Caco-2 (cell line): ENCODE data around the gene DVL1. TPM values are rescaled to one million over a fixed set of nuclear protein-coding genes. Genes with fewer than 3 reads are reported as not detected.
A peak's percentile ranks its signal among the peaks of the same experiment; 100 is the strongest.

Experiments
- BruUV-seq: library from RNA; stranded (reverse); fragments of 400-500 nt; replicated peaks from 2 replicates; lab custom pipeline; 2021; lab: Mats Ljungman, UMichigan
- CTCF ChIA-PET: fragments of 300-600 bp; sonication (Branson Sonifier 250); formaldehyde crosslinking; loops from one replicate; lab custom pipeline; 2022; ENCODE audit warnings: antibody characterized with exemption; lab: Charles Lee
- POLR2A ChIA-PET: fragments of 300-600 bp; sonication (Branson Sonifier 250); formaldehyde crosslinking; loops from one replicate; lab custom pipeline; 2022; ENCODE audit warnings: antibody characterized with exemption; lab: Charles Lee
- DNase-seq, 2 experiments: peaks; one replicate each; pipeline versions ENCODE4 v3.0.0 to v3.0.0-alpha.2; 2020 to 2022
- H3K27me3 ChIP-seq: replicated peaks from 2 replicates; pipeline ENCODE4 v1.6.0; 2011; ENCODE audit warnings: low read length; ENCODE audit not compliant: control insufficient read depth, insufficient read depth
- H3K36me3 ChIP-seq: 2 replicates; pipeline ENCODE4 v1.5.1; 2011; ENCODE audit warnings: low read length; ENCODE audit not compliant: control insufficient read depth, insufficient read depth
- H3K4me1 ChIP-seq: fragments of 250-450 bp; sonication (Bioruptor Pico); 2 replicates; pipeline ENCODE4 v1.5.1; 2020; ENCODE audit warnings: mild to moderate bottlenecking
- H3K4me3 ChIP-seq: 2 replicates; pipeline ENCODE4 v1.5.1; 2011; ENCODE audit warnings: low read depth, mild to moderate bottlenecking, control low read depth, low read length
- H3K9me3 ChIP-seq: fragments of 250-450 bp; sonication (Bioruptor Pico); 2 replicates; pipeline ENCODE4 v1.5.1; 2020; ENCODE audit warnings: mild to moderate bottlenecking, moderate library complexity
- H3K27ac Mint-ChIP-seq: one replicate; pipeline ENCODE4 v1.8.0; 2022; ENCODE audit warnings: mixed read lengths; ENCODE audit not compliant: unreplicated experiment
- H3K27me3 Mint-ChIP-seq: one replicate; pipeline ENCODE4 v1.8.0; 2022; ENCODE audit warnings: mixed read lengths; ENCODE audit not compliant: insufficient read depth, unreplicated experiment
- H3K36me3 Mint-ChIP-seq: one replicate; pipeline ENCODE4 v1.8.0; 2022; ENCODE audit warnings: mild to moderate bottlenecking, mixed read lengths; ENCODE audit not compliant: insufficient read depth, unreplicated experiment
- H3K4me1 Mint-ChIP-seq: one replicate; pipeline ENCODE4 v1.8.0; 2022; ENCODE audit warnings: low read depth, mixed read lengths; ENCODE audit not compliant: unreplicated experiment
- H3K4me3 Mint-ChIP-seq: one replicate; pipeline ENCODE4 v1.8.0; 2022; ENCODE audit warnings: mild to moderate bottlenecking, moderate library complexity, mixed read lengths; ENCODE audit not compliant: unreplicated experiment
- H3K9me3 Mint-ChIP-seq: one replicate; pipeline ENCODE4 v1.8.0; 2022; ENCODE audit warnings: mixed read lengths; ENCODE audit not compliant: unreplicated experiment
- CTCF ChIP-seq, 2 experiments: fragments of 200-600 bp in 1 of 2; IDR thresholded peaks; 1 replicate in 1 of 2; 2 replicates in 1 of 2; pipeline versions ENCODE4 v1.5.1 to v1.8.0; 2011 to 2022; ENCODE audit warnings: antibody characterized with exemption in 1 of 2, control low read depth in 1 of 2, inconsistent platforms in 1 of 2, low read depth in 1 of 2, low read length in 1 of 2, mild to moderate bottlenecking in 1 of 2, moderate library complexity in 1 of 2; ENCODE audit not compliant: insufficient read depth in 1 of 2, severe bottlenecking in 1 of 2, unreplicated experiment in 1 of 2
- intact Hi-C: fragments of 100-400 bp; cut with micrococcal nuclease; formaldehyde crosslinking; loops from one replicate; pipeline ENCODE4 v1.10.0; 2022; ENCODE audit not compliant: unreplicated experiment
- total RNA-seq: library from RNA; stranded (reverse); gene quantifications from 2 replicates; pipeline ENCODE4 v1.2.3, GENCODE V29; 2022

The DVL1 gene
- total RNA-seq, 1 experiment from 2014 or later, result 40.6 TPM

GRCh38 chr1:1312450-1313314 is 36.5 kb downstream of the DVL1 start:
- Histone ChIP-seq H3K36me3 (no peaks in the 10 kb centered on the region; the same call in 1 of the 2 replicates), H3K27me3 (no peaks in the 10 kb centered on the region), H3K4me3 (no peak overlapping the region), H3K9me3 (no peaks in the 10 kb centered on the region), H3K4me1 (peaks cover 10% of the 10 kb centered on the region)
- H3K36me3 Mint-ChIP-seq, result peaks cover 69% of the 10 kb centered on the region
- POLR2A ChIA-PET, result no interaction called here
- CTCF ChIA-PET, result no interaction called here
- no peak for DNase-seq
- no peak overlapping the region for H3K4me3 Mint-ChIP-seq
- no peaks in the 10 kb centered on the region for H3K9me3 Mint-ChIP-seq
- H3K27ac Mint-ChIP-seq, result no peak overlapping the region
- intact Hi-C loops, result no loop called here
- H3K4me1 Mint-ChIP-seq, result peaks cover 6% of the 10 kb centered on the region
- no TSS peak for BruUV-seq
- no peaks in the 10 kb centered on the region for H3K27me3 Mint-ChIP-seq
- no peak for TF ChIP-seq CTCF (IDR thresholded peaks at IDR 0.05; ENCODE audit: insufficient read depth in 1 of 2, low read depth in 1 of 2, low read length in 1 of 2, severe bottlenecking in 1 of 2, unreplicated experiment in 1 of 2)

- H3K9me3 Mint-ChIP-seq, result no peaks in the 10 kb centered on the region
- Histone ChIP-seq H3K4me1 (peaks cover 14% of the 10 kb centered on the region), H3K36me3 (no peaks in the 10 kb centered on the region; the same call in 1 of the 2 replicates), H3K4me3 (no peak overlapping the region), H3K9me3 (no peaks in the 10 kb centered on the region), H3K27me3 (no peaks in the 10 kb centered on the region)
- H3K27me3 Mint-ChIP-seq, result no peaks in the 10 kb centered on the region
- peaks cover 58% of the 10 kb centered on the region for H3K36me3 Mint-ChIP-seq
- H3K4me1 Mint-ChIP-seq, result peaks cover 6% of the 10 kb centered on the region
- no peak overlapping the region for H3K4me3 Mint-ChIP-seq
- no TSS peak for BruUV-seq
- ChIA-PET CTCF (no interaction called here), POLR2A (no interaction called here)
- H3K27ac Mint-ChIP-seq, result no peak overlapping the region
- intact Hi-C loops, result no loop called here
- no peak for TF ChIP-seq CTCF (IDR thresholded peaks at IDR 0.05; ENCODE audit: insufficient read depth in 1 of 2, low read depth in 1 of 2, low read length in 1 of 2, severe bottlenecking in 1 of 2, unreplicated experiment in 1 of 2)
- DNase-seq, result no peak
Observed at GRCh38 chr1:1311107-1312104, 37.8 kb downstream of the DVL1 start.

GRCh38 chr1:1310476-1311053 is 38.7 kb downstream of the DVL1 start:
- no peaks in the 10 kb centered on the region for H3K9me3 Mint-ChIP-seq
- ChIA-PET POLR2A (no interaction called here), CTCF (no interaction called here)
- BruUV-seq, result no TSS peak
- Histone ChIP-seq H3K4me1 (peaks cover 22% of the 10 kb centered on the region), H3K4me3 (no peak overlapping the region), H3K9me3 (no peaks in the 10 kb centered on the region), H3K36me3 (no peaks in the 10 kb centered on the region; the same call in 1 of the 2 replicates), H3K27me3 (no peaks in the 10 kb centered on the region)
- no peak overlapping the region for H3K27ac Mint-ChIP-seq
- H3K27me3 Mint-ChIP-seq, result no peaks in the 10 kb centered on the region
- H3K36me3 Mint-ChIP-seq, result peaks cover 49% of the 10 kb centered on the region
- peak overlapping the region; percentile 81 for H3K4me3 Mint-ChIP-seq
- no peak for DNase-seq
- TF ChIP-seq CTCF (IDR thresholded peaks at IDR 0.05; ENCODE audit: insufficient read depth in 1 of 2, low read depth in 1 of 2, low read length in 1 of 2, severe bottlenecking in 1 of 2, unreplicated experiment in 1 of 2), result no peak
- peaks cover 6% of the 10 kb centered on the region for H3K4me1 Mint-ChIP-seq
- intact Hi-C loops, result no loop called here
